Neural cell (in vitro differentiated cells): Measurements from ENCODE around the gene FAM107B.

Experiments
- CTCF ChIP-seq: fragments of 450-650 bp; IDR thresholded peaks from 2 replicates; pipeline ENCODE4 v1.5.1; 2014; ENCODE audit warnings: antibody characterized with exemption, mild to moderate bottlenecking, moderate library complexity; ENCODE audit not compliant: poor library complexity, severe bottlenecking
- EP300 ChIP-seq: fragments of 450-650 bp; conservative IDR thresholded peaks from 2 replicates; pipeline ENCODE4 v1.6.1; 2014; ENCODE audit warnings: antibody characterized with exemption, mild to moderate bottlenecking, moderate library complexity; ENCODE audit not compliant: poor library complexity, severe bottlenecking
- EZH2 ChIP-seq: fragments of 200-600, 300-800 bp; shearing (Covaris generic), sonication (generic); IDR thresholded peaks from 2 replicates; pipeline ENCODE4 v1.6.1; 2014; ENCODE audit warnings: antibody characterized with exemption, low read length, borderline replicate concordance, mild to moderate bottlenecking; ENCODE audit not compliant: insufficient read depth, poor library complexity, severe bottlenecking
- POLR2AphosphoS5 ChIP-seq: IDR thresholded peaks from 2 replicates; pipeline ENCODE4 v1.6.1; 2012
- RAD21 ChIP-seq: fragments of 450-650 bp; conservative IDR thresholded peaks from 2 replicates; pipeline ENCODE4 v1.6.1; 2014; ENCODE audit warnings: antibody characterized with exemption, mild to moderate bottlenecking, moderate library complexity
- SMC3 ChIP-seq: fragments of 450-650 bp; conservative IDR thresholded peaks from 2 replicates; pipeline ENCODE4 v1.6.1; 2014; ENCODE audit warnings: antibody characterized with exemption, mild to moderate bottlenecking, moderate library complexity; ENCODE audit not compliant: poor library complexity

GRCh38 chr10:14600065-14600464 is 174.6 kb downstream of the FAM107B start:
- TF ChIP-seq CTCF (no peak), SMC3 (no peak), RAD21 (no peak), EZH2 (no peak), POLR2AphosphoS5 (no peak), EP300 (no peak)
